Omental fat pad (tissue), 4 donors: ENCODE measurements around the gene TDRD3. TPM values are rescaled to one million over a fixed set of nuclear protein-coding genes. Genes with fewer than 3 reads are reported as not detected.
"Not testable (repeated sequence)": the region's sequence is repeated elsewhere in the genome, so short reads cannot be mapped to it uniquely, and the experiment has no call there.

Experiments
- ATAC-seq: fragments of 150-250 bp; one replicate; pipeline ENCODE4 v1.9.1; 2016; ENCODE audit warnings: mild to moderate bottlenecking, moderate library complexity; ENCODE audit not compliant: low FRiP score
- DNase-seq: peaks from one replicate; pipeline ENCODE4 v3.0.0-alpha.2; 2019; ENCODE audit warnings: low spot score
- CTCF ChIP-seq, 3 donors: fragments of 450-650 bp; IDR thresholded peaks; one replicate each; pipeline ENCODE4 v1.5.1; 2016 to 2017; ENCODE audit warnings: antibody characterized with exemption in 3 of 3, mild to moderate bottlenecking in 3 of 3, moderate library complexity in 2 of 3
- total RNA-seq, 4 donors: library from RNA; depleted of rRNA; stranded (reverse); fragments of >200 nt; gene quantifications; one replicate each; pipeline ENCODE4 v1.1.0, GENCODE V29; 2016

TDRD3 gene
- total RNA-seq, 4 donors from 2014 or later: 16.9 to 36.4 (median 20.7) TPM

- no peak for DNase-seq
- ATAC-seq: no peak
- TF ChIP-seq CTCF (IDR thresholded peaks at IDR 0.05): no peak
Measured at GRCh38 chr13:60398379-60398891, 1.4 kb downstream of the TDRD3 start.

GRCh38 chr13:60398907-60399589 lies 2.0 kb downstream of the TDRD3 start:
- no peak for TF ChIP-seq CTCF (IDR thresholded peaks at IDR 0.05)
- ATAC-seq: no peak
- DNase-seq: no peak

GRCh38 chr13:60402022-60402421 lies 5.0 kb downstream of the TDRD3 start:
- no peak for TF ChIP-seq CTCF (IDR thresholded peaks at IDR 0.05)
- ATAC-seq (no peak), DNase-seq (no peak)

- ATAC-seq (no peak), DNase-seq (no peak)
- TF ChIP-seq CTCF (IDR thresholded peaks at IDR 0.05): no peak
Measured at GRCh38 chr13:60407095-60407494, 10.1 kb downstream of the TDRD3 start.

GRCh38 chr13:60407852-60408251 lies 10.8 kb downstream of the TDRD3 start:
- not testable (repeated sequence) for DNase-seq, ATAC-seq

- DNase-seq, ATAC-seq: not testable (repeated sequence)
Measured at GRCh38 chr13:60409574-60410292, 12.7 kb downstream of the TDRD3 start.

GRCh38 chr13:60410299-60410698 lies 13.3 kb downstream of the TDRD3 start:
- TF ChIP-seq CTCF (IDR thresholded peaks at IDR 0.05): no peak
- ATAC-seq: no peak
- DNase-seq: no peak

GRCh38 chr13:60411464-60411863 lies 14.4 kb downstream of the TDRD3 start:
- no peak for ATAC-seq
- no peak for DNase-seq
- no peak for TF ChIP-seq CTCF (IDR thresholded peaks at IDR 0.05)
